HepG2 (cell line): Measurements from ENCODE around the gene PLXNA4. TPM values are rescaled to one million over a fixed set of nuclear protein-coding genes. Genes with fewer than 3 reads are reported as not detected.

Experiments
- ATAC-seq: fragments of 200-7000 bp; cut with Tn5 transposase; 3 replicates; pipeline ENCODE4 v1.9.1; 2020; ENCODE audit warnings: mild to moderate bottlenecking, moderate library complexity
- BruUV-seq: library from RNA; stranded (reverse); fragments of 400-500 nt; replicated peaks from 2 replicates; lab custom pipeline; 2021; lab: Mats Ljungman, UMichigan
- CTCF ChIA-PET: fragments of 300-600 bp; formaldehyde crosslinking; extraction: SDS; loops from one replicate; lab custom pipeline; 2021; ENCODE audit warnings: low total read pairs, inconsistent platforms, low intra/inter-chr PET ratio; lab: Yijun Ruan, JAX
- POLR2A ChIA-PET: fragments of 350-600 bp; sonication (Branson Sonifier 250); formaldehyde crosslinking; loops from one replicate; lab custom pipeline; 2020; ENCODE audit warnings: antibody characterized with exemption, inconsistent platforms; lab: Yijun Ruan, JAX
- DNase-seq: peaks from one replicate; pipeline ENCODE4 v3.0.0-alpha.2; 2015; ENCODE audit warnings: low spot score
- FAIRE-seq: peaks from 3 replicates; lab custom pipeline; 2011; peaks lifted over from hg19 to GRCh38; lab: Jason Lieb, UNC
- H2AFZ ChIP-seq: one replicate; pipeline ENCODE4 v1.6.1; 2011; ENCODE audit warnings: low read length, inconsistent platforms
- H3K27ac ChIP-seq: fragments of 300-600 bp; 3 replicates; pipeline ENCODE4 v1.8.0; 2011; ENCODE audit warnings: mixed run types, mild to moderate bottlenecking, mixed read lengths, low read length, inconsistent platforms; ENCODE audit not compliant: insufficient read depth; ENCODE audit errors: extremely low read length
- H3K27me3 ChIP-seq, 2 experiments: fragments of 200-600 bp in 1 of 2; 2 replicates in 1 of 2; 3 replicates in 1 of 2; pipeline versions ENCODE4 v1.6.0 to v1.8.0; 2011; ENCODE audit warnings: low read length in 2 of 2, mild to moderate bottlenecking in 2 of 2, moderate library complexity in 2 of 2, inconsistent platforms in 1 of 2; ENCODE audit not compliant: insufficient read depth in 2 of 2, control insufficient read depth in 1 of 2
- H3K36me3 ChIP-seq, 2 experiments: fragments of 200-600 bp in 1 of 2; replicated peaks in 1 of 2; 2 replicates in 1 of 2; 3 replicates in 1 of 2; pipeline versions ENCODE4 v1.5.1 to v1.8.0; 2011; ENCODE audit warnings: low read length in 2 of 2, inconsistent platforms in 1 of 2; ENCODE audit not compliant: insufficient read depth in 2 of 2, control insufficient read depth in 1 of 2
- H3K4me1 ChIP-seq: 2 replicates; pipeline ENCODE4 v1.5.1; 2012; ENCODE audit warnings: low read length, inconsistent platforms; ENCODE audit not compliant: insufficient read depth
- H3K4me2 ChIP-seq: 2 replicates; pipeline ENCODE4 v1.6.0; 2011; ENCODE audit warnings: low read depth, low read length, inconsistent platforms
- H3K4me3 ChIP-seq, 3 experiments: fragments of 200-600 bp in 1 of 3; sonication (generic), shearing (Covaris generic) in 1 of 3; replicated peaks in 1 of 3; 2 replicates each; pipeline ENCODE4 v1.5.1; 2011 to 2016; ENCODE audit warnings: low read length in 3 of 3, inconsistent platforms in 2 of 3, low read depth in 2 of 3, mild to moderate bottlenecking in 2 of 3, control low read depth in 1 of 3, mixed read lengths in 1 of 3; ENCODE audit not compliant: insufficient read depth in 1 of 3
- H3K79me2 ChIP-seq: one replicate; pipeline ENCODE4 v1.6.1; 2011; ENCODE audit warnings: low read length, inconsistent platforms; ENCODE audit not compliant: insufficient read depth
- H3K9ac ChIP-seq: 2 replicates; pipeline ENCODE4 v1.6.0; 2011; ENCODE audit warnings: mild to moderate bottlenecking, low read depth, low read length, inconsistent platforms; ENCODE audit not compliant: insufficient read depth
- H3K9me3 ChIP-seq: 2 replicates; pipeline ENCODE4 v1.5.1; 2012; ENCODE audit warnings: mild to moderate bottlenecking, low read length
- H4K20me1 ChIP-seq: 2 replicates; pipeline ENCODE4 v1.6.0; 2011; ENCODE audit warnings: inconsistent platforms, mild to moderate bottlenecking, low read length, moderate library complexity; ENCODE audit not compliant: insufficient read depth
- KAT2B ChIP-seq: fragments of 150-350 bp; IDR thresholded peaks from 2 replicates; pipeline ENCODE4 v1.6.1; 2014; ENCODE audit warnings: low read depth, low read length, borderline replicate concordance
- MXD4 ChIP-seq: IDR thresholded peaks from 2 replicates; pipeline ENCODE4 v1.6.1; 2016; ENCODE audit warnings: mild to moderate bottlenecking, missing biosample characterization, missing genetic modification reagents
- PPARG ChIP-seq: conservative IDR thresholded peaks from 2 replicates; pipeline ENCODE4 v1.6.1; 2016; ENCODE audit warnings: missing biosample characterization, missing genetic modification reagents
- RFXANK ChIP-seq: IDR thresholded peaks from 2 replicates; pipeline ENCODE4 v1.6.1; 2016
- SRSF1 ChIP-seq: fragments of 200-400 bp; formaldehyde crosslinking; optimal IDR thresholded peaks from 2 replicates; pipeline ENCODE3; 2017; ENCODE audit warnings: mild to moderate bottlenecking, low read depth, low read length, moderate library complexity
- TARDBP ChIP-seq: sonication (generic); formaldehyde crosslinking; IDR thresholded peaks from 2 replicates; pipeline ENCODE4 v1.8.0; 2022; ENCODE audit warnings: mild to moderate bottlenecking, missing genetic modification reagents
- ZBTB7A ChIP-seq: sonication (generic); formaldehyde crosslinking; IDR thresholded peaks from 2 replicates; pipeline ENCODE4 v1.8.0; 2022; ENCODE audit warnings: mild to moderate bottlenecking, missing genetic modification reagents
- ZFP62 ChIP-seq: sonication (generic); formaldehyde crosslinking; IDR thresholded peaks from 2 replicates; pipeline ENCODE4 v1.4.0; 2020; ENCODE audit warnings: missing genetic modification reagents
- ZNF563 ChIP-seq: sonication (generic); formaldehyde crosslinking; IDR thresholded peaks from 2 replicates; pipeline ENCODE4 v1.8.0; 2022; ENCODE audit warnings: mild to moderate bottlenecking, moderate library complexity, missing genetic modification reagents
- ZNF850 ChIP-seq: sonication (generic); formaldehyde crosslinking; conservative IDR thresholded peaks from 2 replicates; pipeline ENCODE4 v1.9.0; 2021; ENCODE audit warnings: mild to moderate bottlenecking, missing genetic modification reagents
- WGBS: methylation state at CpG from one replicate; pipeline ENCODE4 v1.1.6; 2017; ENCODE audit warnings: low lambda C conversion rate; 5-methylcytosine and 5-hydroxymethylcytosine counted together
- in situ Hi-C: cut with HindIII; loops from 2 replicates; pipeline ENCODE4 v1.10.0; 2017; ENCODE audit warnings: low pct_unique_long_range_greater_than_20kb; ENCODE audit not compliant: extremely low pct_ligation_motif_present
- intact Hi-C: fragments of 100-400 bp; cut with micrococcal nuclease; formaldehyde crosslinking; loops from one replicate; pipeline ENCODE4 v1.10.0; 2022; ENCODE audit not compliant: unreplicated experiment
- polyA plus RNA-seq, 8 experiments: library from polyadenylated mRNA; depleted of rRNA in 3 of 8; stranded (reverse) in 7 of 8; unstranded in 1 of 8; fragments of >200 nt; fragmentation: Illumina TruSeq in 4 of 8; extraction: Trizol in 4 of 8; gene quantifications; 2 replicates each; pipeline versions ENCODE4 v1.2.1 to v1.2.3, GENCODE V29; 2011 to 2016; ENCODE audit warnings: low read depth in 4 of 8, missing spikeins in 1 of 8, mixed read lengths in 1 of 8; ENCODE audit not compliant: insufficient read depth in 1 of 8
- total RNA-seq, 5 experiments: library from RNA; depleted of rRNA; stranded (reverse); fragments of >200 nt; fragmentation: Illumina TruSeq; extraction: Trizol; gene quantifications; 2 replicates each; pipeline ENCODE4 v1.2.3, GENCODE V29; 2016; ENCODE audit warnings: low read depth in 1 of 5

PLXNA4 gene
- total and polyA plus RNA-seq, 2 of the 13 experiments (the other 11 are each of a cell fraction or from before 2014, with no cell fraction given) = 0.01 to 0.04 TPM

DNA sequence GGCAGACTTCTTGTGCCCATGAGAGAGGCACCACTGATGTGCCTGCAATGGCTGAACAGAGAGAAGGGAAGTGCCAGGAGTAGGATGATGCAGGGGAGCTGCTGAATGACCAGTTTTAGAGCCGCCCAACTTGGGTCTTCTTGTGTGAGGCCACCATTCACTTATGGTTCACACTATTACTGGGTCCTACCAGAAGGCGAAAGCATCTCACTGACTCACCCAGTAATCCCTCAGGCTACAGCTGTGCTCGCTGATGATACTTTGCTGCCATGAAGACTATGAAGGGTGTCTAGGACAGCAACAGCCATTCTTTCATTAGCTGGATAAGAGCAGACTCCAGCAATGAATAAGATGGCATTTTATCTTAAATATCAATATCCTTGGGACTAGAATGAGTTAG, 47.6 kb downstream of the PLXNA4 start:
- FAIRE-seq (no peak), ATAC-seq (no peak), DNase-seq (no peak)
- CTCF ChIA-PET = no interaction called here
- intact Hi-C loops (no loop called here), in situ Hi-C loops (no loop called here)
- Histone ChIP-seq H3K4me1 (no peaks in the 10 kb centered on the region), H2AFZ (no peak overlapping the region), H3K4me3 (no peak overlapping the region), H3K9me3 (no peaks in the 10 kb centered on the region), H3K9ac (no peak overlapping the region), H3K27me3 (peaks cover 0 to 22% of the 10 kb centered on the region in 2 experiments; a peak in 3 of 5 replicates), H3K79me2 (no peaks in the 10 kb centered on the region), H4K20me1 (no peaks in the 10 kb centered on the region), H3K36me3 (no peaks in the 10 kb centered on the region), H3K4me2 (no peak overlapping the region), H3K27ac (no peak overlapping the region)
- BruUV-seq = no TSS peak
- TF ChIP-seq TARDBP (CRISPR knock-in tag) (no peak), PPARG (no peak), SRSF1 (no peak), RFXANK (CRISPR knock-in tag) (no peak), ZFP62 (CRISPR knock-in tag) (no peak), ZNF563 (CRISPR knock-in tag) (no peak), MXD4 (CRISPR knock-in tag) (no peak), ZNF850 (no peak), KAT2B (no peak), ZBTB7A (CRISPR knock-in tag) (no peak)
- 5% methylated on average over 3 of the region's 3 CpGs for WGBS
- POLR2A ChIA-PET = no interaction called here
